DMS153 treated with DMSO at 0.1 percent for 48 hours (cell line): Measurements from ENCODE around the gene ILK.

ENCODE experiments used
- DNase-seq: peaks from one replicate; lab custom pipeline; 2025; ENCODE audit not compliant: unreplicated experiment; lab: John Stamatoyannopoulos, UW

Gene ILK

GRCh38 chr11:6619004-6619745 is 15.6 kb downstream of the ILK start, which contains the start of gene TPP1:
TSS of gene TPP1 (minus strand) at chr11:6619422. CDS start at chr11:6619400, 22 bp downstream.
- peak; percentile 88 for DNase-seq

- no peak for DNase-seq
Measured at GRCh38 chr11:6620636-6621035, 17.1 kb downstream of the ILK start.

GRCh38 chr11:6621711-6622211 is 18.2 kb downstream of the ILK start:
- DNase-seq: no peak

GRCh38 chr11:6622261-6623171 is 18.9 kb downstream of the ILK start:
- DNase-seq: peak; percentile 1

- DNase-seq: no peak
Measured at GRCh38 chr11:6623391-6624363, 20.1 kb downstream of the ILK start.

GRCh38 chr11:6625156-6625831 is 21.7 kb downstream of the ILK start:
- no peak for DNase-seq

- DNase-seq: no peak
Measured at GRCh38 chr11:6625832-6626420, 22.4 kb downstream of the ILK start.

GRCh38 chr11:6626971-6627761 is 23.6 kb downstream of the ILK start:
- no peak for DNase-seq

GRCh38 chr11:6627762-6628241 is 24.2 kb downstream of the ILK start:
- no peak for DNase-seq

GRCh38 chr11:6628526-6628925 is 25.0 kb downstream of the ILK start:
- no peak for DNase-seq

GRCh38 chr11:6629573-6629891 is 26.0 kb downstream of the ILK start:
- no peak for DNase-seq

- peak; percentile 17 for DNase-seq
Measured at GRCh38 chr11:6629892-6630631, 26.5 kb downstream of the ILK start.

- no peak for DNase-seq
Measured at GRCh38 chr11:6630632-6631291, 27.2 kb downstream of the ILK start.

- no peak for DNase-seq
Measured at GRCh38 chr11:6631361-6631890, 27.9 kb downstream of the ILK start.

GRCh38 chr11:6632116-6633073 is 28.8 kb downstream of the ILK start:
- no peak for DNase-seq
